Measurements from ENCODE around the gene MSANTD7.

Gene MSANTD7

GRCh38 chr10:14801723-14802122, 36.4 kb upstream of the MSANTD7 start:
- H3K4me2 ChIP-seq (ENCODE audit: low read depth, low read length), result no peak overlapping the region
- H3K9ac ChIP-seq (ENCODE audit: low read length), result no peak overlapping the region
- no peaks in the 10 kb centered on the region for H3K9me2 ChIP-seq (replicated peaks; ENCODE audit: insufficient read depth, low read length)
- no peaks in the 10 kb centered on the region for H3K27me3 ChIP-seq (replicated peaks; ENCODE audit: insufficient read depth, low read length)
- H3K4me1 ChIP-seq (ENCODE audit: low read length), result peaks cover 6% of the 10 kb centered on the region; the same call in 1 of the 2 replicates
- H3K79me2 ChIP-seq (ENCODE audit: low read length), result no peaks in the 10 kb centered on the region
- no peak overlapping the region for H3K4me3 ChIP-seq (ENCODE audit: low read length)
- H2AFZ ChIP-seq (ENCODE audit: low read length), result no peak overlapping the region
- no peaks in the 10 kb centered on the region for H4K20me1 ChIP-seq (ENCODE audit: insufficient read depth, low read length)
- no peak overlapping the region for H3K27ac ChIP-seq (ENCODE audit: low read length)
- TF ChIP-seq EZH2 (optimal IDR thresholded peaks at IDR 0.05; ENCODE audit: low read depth, low read length), result no peak
- no peak for TF ChIP-seq EZH2phosphoT487 (IDR thresholded peaks at IDR 0.05; ENCODE audit: low read length)
- no peak for TF ChIP-seq CTCF (IDR thresholded peaks at IDR 0.05; ENCODE audit: low read length)
- DNase-seq, result no peak
- H3K36me3 ChIP-seq (replicated peaks; ENCODE audit: insufficient read depth, low read length), result no peaks in the 10 kb centered on the region
- H3F3A ChIP-seq (ENCODE audit: insufficient read depth, low read length), result no peaks in the 10 kb centered on the region
- no peaks in the 10 kb centered on the region for H3K9me3 ChIP-seq (replicated peaks; ENCODE audit: insufficient read depth, low read length)

- no peaks in the 10 kb centered on the region for H3K9me3 ChIP-seq (replicated peaks; ENCODE audit: insufficient read depth, low read length)
- H3K4me2 ChIP-seq (ENCODE audit: low read depth, low read length), result no peak overlapping the region
- no peak overlapping the region for H2AFZ ChIP-seq (ENCODE audit: low read length)
- H3K27ac ChIP-seq (ENCODE audit: low read length), result no peak overlapping the region
- TF ChIP-seq EZH2 (optimal IDR thresholded peaks at IDR 0.05; ENCODE audit: low read depth, low read length) (no peak), EZH2phosphoT487 (IDR thresholded peaks at IDR 0.05; ENCODE audit: low read length) (no peak), CTCF (IDR thresholded peaks at IDR 0.05; ENCODE audit: low read length) (no peak)
- H3K4me3 ChIP-seq (ENCODE audit: low read length), result no peak overlapping the region
- H3F3A ChIP-seq (ENCODE audit: insufficient read depth, low read length), result no peaks in the 10 kb centered on the region
- H3K79me2 ChIP-seq (ENCODE audit: low read length), result no peaks in the 10 kb centered on the region
- H4K20me1 ChIP-seq (ENCODE audit: insufficient read depth, low read length), result no peaks in the 10 kb centered on the region
- DNase-seq, result no peak
- H3K27me3 ChIP-seq (replicated peaks; ENCODE audit: insufficient read depth, low read length), result no peaks in the 10 kb centered on the region
- H3K36me3 ChIP-seq (replicated peaks; ENCODE audit: insufficient read depth, low read length), result no peaks in the 10 kb centered on the region
- peaks cover 6% of the 10 kb centered on the region; the same call in 1 of the 2 replicates for H3K4me1 ChIP-seq (ENCODE audit: low read length)
- H3K9ac ChIP-seq (ENCODE audit: low read length), result no peak overlapping the region
- H3K9me2 ChIP-seq (replicated peaks; ENCODE audit: insufficient read depth, low read length), result no peaks in the 10 kb centered on the region
These were observed 34.3 kb upstream of the MSANTD7 start for GRCh38 chr10:14803827-14804226.

DNA sequence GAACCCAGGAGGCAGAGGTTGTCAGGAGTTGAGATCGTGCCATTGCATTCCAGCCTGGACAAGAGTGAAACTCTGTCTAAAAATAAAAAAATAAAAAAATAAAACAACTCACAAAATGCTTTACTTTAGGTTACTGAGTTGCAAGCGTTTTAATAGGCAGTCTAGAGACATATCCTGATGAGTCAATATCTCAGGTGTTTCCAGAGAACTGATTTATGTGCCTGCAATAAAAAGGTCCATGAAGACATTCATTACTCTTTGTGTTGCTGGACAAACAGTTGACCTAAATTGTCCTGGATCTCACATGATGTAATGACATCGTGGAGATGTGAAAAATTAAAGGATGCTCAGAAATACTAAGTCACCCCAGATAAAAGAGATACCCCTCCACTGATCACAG, 31.8 kb upstream of the MSANTD7 start:
- TF ChIP-seq EZH2phosphoT487 (IDR thresholded peaks at IDR 0.05; ENCODE audit: low read length), result no peak
- no peak for TF ChIP-seq CTCF (IDR thresholded peaks at IDR 0.05; ENCODE audit: low read length)
- TF ChIP-seq EZH2 (optimal IDR thresholded peaks at IDR 0.05; ENCODE audit: low read depth, low read length), result no peak
- H3K4me1 ChIP-seq (ENCODE audit: low read length), result no peaks in the 10 kb centered on the region
- H3K9me3 ChIP-seq (replicated peaks; ENCODE audit: insufficient read depth, low read length), result no peaks in the 10 kb centered on the region
- no peak for DNase-seq
- no peaks in the 10 kb centered on the region for H3F3A ChIP-seq (ENCODE audit: insufficient read depth, low read length)
- no peaks in the 10 kb centered on the region for H3K79me2 ChIP-seq (ENCODE audit: low read length)
- no peaks in the 10 kb centered on the region for H4K20me1 ChIP-seq (ENCODE audit: insufficient read depth, low read length)
- H3K9me2 ChIP-seq (replicated peaks; ENCODE audit: insufficient read depth, low read length), result no peaks in the 10 kb centered on the region
- H3K36me3 ChIP-seq (replicated peaks; ENCODE audit: insufficient read depth, low read length), result no peaks in the 10 kb centered on the region
- H3K4me2 ChIP-seq (ENCODE audit: low read depth, low read length), result no peak overlapping the region
- H3K27ac ChIP-seq (ENCODE audit: low read length), result no peak overlapping the region
- H3K9ac ChIP-seq (ENCODE audit: low read length), result no peak overlapping the region
- H2AFZ ChIP-seq (ENCODE audit: low read length), result no peak overlapping the region
- no peak overlapping the region for H3K4me3 ChIP-seq (ENCODE audit: low read length)
- no peaks in the 10 kb centered on the region for H3K27me3 ChIP-seq (replicated peaks; ENCODE audit: insufficient read depth, low read length)
